Activated B cell treated with CpG ODN at 0.5 μM for 24 hours (primary cell): ENCODE data around the gene CADM4. TPM values are rescaled to one million over a fixed set of nuclear protein-coding genes. Genes with fewer than 3 reads are reported as not detected.
A peak's percentile ranks its signal among the peaks of the same experiment; 100 is the strongest.

ENCODE experiments used
- ATAC-seq: fragments of 200-7000 bp; cut with Tn5 transposase; one replicate; pipeline ENCODE4 v1.10.0; 2021; ENCODE audit warnings: low read depth, mild to moderate bottlenecking, moderate library complexity
- CTCF ChIA-PET: fragments of 350-600 bp; sonication (Branson Sonifier 250); formaldehyde crosslinking; loops from one replicate; lab custom pipeline; 2021; ENCODE audit warnings: antibody characterized with exemption; lab: Charles Lee
- POLR2A ChIA-PET: fragments of 350-600 bp; sonication (Branson Sonifier 250); formaldehyde crosslinking; loops from one replicate; lab custom pipeline; 2021; ENCODE audit warnings: antibody characterized with exemption; lab: Charles Lee
- DNase-seq: peaks from one replicate; pipeline ENCODE4 v3.0.0; 2022
- H3K27ac Mint-ChIP-seq: one replicate; pipeline ENCODE4 v1.8.0; 2020; ENCODE audit warnings: mixed read lengths
- H3K27me3 Mint-ChIP-seq: one replicate; pipeline ENCODE4 v1.8.0; 2021; ENCODE audit warnings: mixed read lengths
- H3K36me3 Mint-ChIP-seq: one replicate; pipeline ENCODE4 v1.8.0; 2021; ENCODE audit warnings: low read depth, mixed read lengths
- H3K4me1 Mint-ChIP-seq: one replicate; pipeline ENCODE4 v1.8.0; 2021; ENCODE audit warnings: mixed read lengths
- H3K4me3 Mint-ChIP-seq: one replicate; pipeline ENCODE4 v1.8.0; 2020; ENCODE audit warnings: mild to moderate bottlenecking, mixed read lengths
- H3K9me3 Mint-ChIP-seq: one replicate; pipeline ENCODE4 v1.8.0; 2020; ENCODE audit warnings: mixed read lengths
- intact Hi-C: fragments of 100-400 bp; cut with micrococcal nuclease; formaldehyde crosslinking; loops from one replicate; pipeline ENCODE4 v1.15.1; 2024
- total RNA-seq: library from RNA; stranded (reverse); gene quantifications from 2 replicates; pipeline ENCODE4 v1.2.3, GENCODE V29; 2022
- TF ChIP-seq, protein P1 (sequence below): fragments of 200-600 bp; IDR thresholded peaks from one replicate; pipeline ENCODE4 v1.8.0; 2022; ENCODE audit warnings: antibody characterized with exemption, mild to moderate bottlenecking

Gene CADM4
- total RNA-seq, 1 donor from 2014 or later: not detected

GRCh38 chr19:43668406-43669109, 28.9 kb upstream of the CADM4 start:
- H3K27ac Mint-ChIP-seq: peak overlapping the region; percentile 24
- no peaks in the 10 kb centered on the region for H3K36me3 Mint-ChIP-seq
- peak overlapping the region; percentile 80 for H3K4me3 Mint-ChIP-seq
- H3K9me3 Mint-ChIP-seq: no peaks in the 10 kb centered on the region
- TF ChIP-seq, protein P1, sequence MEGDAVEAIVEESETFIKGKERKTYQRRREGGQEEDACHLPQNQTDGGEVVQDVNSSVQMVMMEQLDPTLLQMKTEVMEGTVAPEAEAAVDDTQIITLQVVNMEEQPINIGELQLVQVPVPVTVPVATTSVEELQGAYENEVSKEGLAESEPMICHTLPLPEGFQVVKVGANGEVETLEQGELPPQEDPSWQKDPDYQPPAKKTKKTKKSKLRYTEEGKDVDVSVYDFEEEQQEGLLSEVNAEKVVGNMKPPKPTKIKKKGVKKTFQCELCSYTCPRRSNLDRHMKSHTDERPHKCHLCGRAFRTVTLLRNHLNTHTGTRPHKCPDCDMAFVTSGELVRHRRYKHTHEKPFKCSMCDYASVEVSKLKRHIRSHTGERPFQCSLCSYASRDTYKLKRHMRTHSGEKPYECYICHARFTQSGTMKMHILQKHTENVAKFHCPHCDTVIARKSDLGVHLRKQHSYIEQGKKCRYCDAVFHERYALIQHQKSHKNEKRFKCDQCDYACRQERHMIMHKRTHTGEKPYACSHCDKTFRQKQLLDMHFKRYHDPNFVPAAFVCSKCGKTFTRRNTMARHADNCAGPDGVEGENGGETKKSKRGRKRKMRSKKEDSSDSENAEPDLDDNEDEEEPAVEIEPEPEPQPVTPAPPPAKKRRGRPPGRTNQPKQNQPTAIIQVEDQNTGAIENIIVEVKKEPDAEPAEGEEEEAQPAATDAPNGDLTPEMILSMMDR: no peak
- DNase-seq (peak; percentile 76), ATAC-seq (peak; percentile 88)
- intact Hi-C loops: loop anchor here (1.0 to 10.0 kb wide), 9 partner anchors 33 to 204 kb away; partner anchors contain the start of genes IRGQ, ZNF428, ZNF575 and ZNF576
- ChIA-PET CTCF (interaction anchor here (0.6 to 1.6 kb wide), 9 partner anchors 33 to 221 kb away, joined by 3 to 7 read pairs (median 4); partner anchors contain the start of gene KCNN4), POLR2A (interaction anchor here (0.6 to 1.6 kb wide), 17 partner anchors 32 to 832 kb away, joined by 3 to 16 read pairs (median 5); partner anchors contain the start of genes IRGQ, KCNN4, SMG9 and ZNF233)
- peaks cover 9% of the 10 kb centered on the region for H3K27me3 Mint-ChIP-seq
- peaks cover 44% of the 10 kb centered on the region for H3K4me1 Mint-ChIP-seq

GRCh38 chr19:43667876-43668405, 28.3 kb upstream of the CADM4 start:
- Mint-ChIP-seq H3K9me3 (no peaks in the 10 kb centered on the region), H3K36me3 (no peaks in the 10 kb centered on the region), H3K27me3 (peaks cover 9% of the 10 kb centered on the region), H3K4me3 (peak overlapping the region; percentile 80), H3K4me1 (peaks cover 44% of the 10 kb centered on the region), H3K27ac (peak overlapping the region; percentile 24)
- TF ChIP-seq, protein P1: no peak
- ChIA-PET CTCF (interaction anchor here (0.6 to 1.6 kb wide), 7 partner anchors 34 to 221 kb away, joined by 3 to 7 read pairs (median 4); partner anchors contain the start of gene KCNN4), POLR2A (interaction anchor here (0.6 to 1.6 kb wide), 15 partner anchors 33 to 592 kb away, joined by 3 to 16 read pairs (median 5); partner anchors contain the start of genes IRGQ, KCNN4, SMG9 and ZNF233)
- DNase-seq: no peak
- no peak for ATAC-seq
- intact Hi-C loops: loop anchor here (1.0 to 10.0 kb wide), 8 partner anchors 33 to 204 kb away; partner anchors contain the start of genes IRGQ, ZNF428, ZNF575 and ZNF576

- POLR2A ChIA-PET: interaction anchor here (1.5 kb wide), 1 partner anchor 113 kb away, joined by 11 read pairs; the partner anchor contains the start of gene KCNN4
- peaks cover 44% of the 10 kb centered on the region for H3K4me1 Mint-ChIP-seq
- H3K9me3 Mint-ChIP-seq: no peaks in the 10 kb centered on the region
These were observed 27.7 kb upstream of the CADM4 start for GRCh38 chr19:43667126-43667875.

GRCh38 chr19:43664018-43664417, 24.4 kb upstream of the CADM4 start:
- Mint-ChIP-seq H3K4me1 (peaks cover 30% of the 10 kb centered on the region), H3K36me3 (no peaks in the 10 kb centered on the region), H3K27ac (no peak overlapping the region), H3K4me3 (peak overlapping the region; percentile 8), H3K27me3 (peaks cover 9% of the 10 kb centered on the region), H3K9me3 (no peaks in the 10 kb centered on the region)
- intact Hi-C loops: loop anchor here (10.0 kb wide), 1 partner anchor 61 kb away; no protein-coding TSS in a partner anchor
- TF ChIP-seq, protein P1: no peak
- ChIA-PET POLR2A (no interaction called here), CTCF (no interaction called here)
- no peak for ATAC-seq
- no peak for DNase-seq

More at GRCh38 chr19:43667126-43667875, 27.7 kb upstream of the CADM4 start:
- peaks cover 9% of the 10 kb centered on the region for H3K27me3 Mint-ChIP-seq
- intact Hi-C loops: loop anchor here (5.0 to 10.0 kb wide), 2 partner anchors 35 to 58 kb away; no protein-coding TSS in a partner anchor
- TF ChIP-seq, protein P1: no peak
- H3K4me3 Mint-ChIP-seq: peak overlapping the region; percentile 80
- DNase-seq: no peak
- CTCF ChIA-PET: interaction anchor here (1.3 kb wide), 1 partner anchor 142 kb away, joined by 7 read pairs; no protein-coding TSS in a partner anchor
- no peak for ATAC-seq
- no peak overlapping the region for H3K27ac Mint-ChIP-seq
- no peaks in the 10 kb centered on the region for H3K36me3 Mint-ChIP-seq
